SK-N-SH treated with all-trans-retinoic acid at 6 μM for 48 hours (cell line): Measurements from ENCODE around the gene METTL1.

ENCODE experiments used
- RARB ChIP-seq: fragments of 250-450 bp; sonication (Bioruptor Pico); IDR thresholded peaks from 2 replicates; pipeline ENCODE4 v1.8.0; 2021; ENCODE audit warnings: mild to moderate bottlenecking, moderate library complexity
- ZNF70 ChIP-seq: fragments of 450-650 bp; formaldehyde crosslinking; IDR thresholded peaks from 2 replicates; pipeline ENCODE4 v1.5.0; 2020; ENCODE audit warnings: mild to moderate bottlenecking, moderate library complexity

DNA sequence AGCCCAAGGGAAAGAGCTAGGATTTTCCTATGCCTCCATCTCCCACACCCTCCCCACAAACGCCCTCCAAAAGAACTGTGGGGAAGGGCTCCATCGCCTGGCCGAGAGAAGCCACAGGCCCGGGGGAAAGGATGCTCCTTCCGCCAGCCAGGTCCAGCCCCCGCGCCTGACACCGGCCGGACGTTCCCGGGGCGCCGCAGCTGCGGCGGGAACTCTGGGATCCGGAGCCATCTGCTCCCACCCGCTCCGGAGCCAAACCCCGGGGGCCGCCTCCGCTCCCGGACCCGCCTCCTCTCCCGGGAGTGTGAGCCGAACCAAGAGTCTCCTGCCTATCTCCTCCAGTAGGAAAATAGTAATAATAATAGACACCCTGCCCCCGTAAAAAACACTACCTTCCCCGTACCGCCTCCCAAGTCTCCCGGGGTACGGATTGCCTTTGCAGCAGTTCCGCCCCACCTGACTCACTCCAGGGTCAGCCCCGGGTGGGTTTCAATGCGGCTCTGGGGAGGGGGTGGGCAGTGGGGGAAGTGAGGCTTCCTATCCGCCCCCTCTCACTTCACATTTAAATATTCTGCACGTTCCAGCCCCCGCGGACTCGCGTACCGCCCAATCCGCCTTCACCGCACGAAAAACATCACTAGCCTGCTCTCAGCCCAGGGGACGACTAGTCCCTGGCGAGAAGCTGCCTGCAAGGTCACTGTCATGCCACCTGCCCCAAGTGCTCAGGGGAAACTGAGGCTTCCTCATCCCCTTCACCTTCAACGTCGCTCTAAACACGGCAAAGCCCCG lies 35.8 kb downstream of the METTL1 start:
- no peak for TF ChIP-seq RARB (CRISPR knock-in tag)
- TF ChIP-seq ZNF70 (CRISPR knock-in tag): no peak
